HuH-7 (cell line): ENCODE data around the gene HSPA5.
A peak's percentile ranks its signal among the peaks of the same experiment; 100 is the strongest.

Experiments
- DNase-seq: peaks from one replicate; pipeline ENCODE4 v3.0.0; 2011; ENCODE audit warnings: low spot score

HSPA5 gene

GRCh38 chr9:125189361-125190289 lies 51.5 kb downstream of the HSPA5 start, which contains the start of gene PPP6C:
Gene PPP6C, minus strand, starts transcription at chr9:125189803. Its CDS starts 85 bp downstream, at chr9:125189718.
- DNase-seq = peak; percentile 94

GRCh38 chr9:125189011-125189360 lies 52.2 kb downstream of the HSPA5 start:
- peak; percentile 23 for DNase-seq
